ENCODE results near the gene TRPM6. TPM values are rescaled to one million over a fixed set of nuclear protein-coding genes. Genes with fewer than 3 reads are reported as not detected.

Gene TRPM6
- total RNA-seq, 1 experiment from 2014 or later, result 0.03 TPM

DNA sequence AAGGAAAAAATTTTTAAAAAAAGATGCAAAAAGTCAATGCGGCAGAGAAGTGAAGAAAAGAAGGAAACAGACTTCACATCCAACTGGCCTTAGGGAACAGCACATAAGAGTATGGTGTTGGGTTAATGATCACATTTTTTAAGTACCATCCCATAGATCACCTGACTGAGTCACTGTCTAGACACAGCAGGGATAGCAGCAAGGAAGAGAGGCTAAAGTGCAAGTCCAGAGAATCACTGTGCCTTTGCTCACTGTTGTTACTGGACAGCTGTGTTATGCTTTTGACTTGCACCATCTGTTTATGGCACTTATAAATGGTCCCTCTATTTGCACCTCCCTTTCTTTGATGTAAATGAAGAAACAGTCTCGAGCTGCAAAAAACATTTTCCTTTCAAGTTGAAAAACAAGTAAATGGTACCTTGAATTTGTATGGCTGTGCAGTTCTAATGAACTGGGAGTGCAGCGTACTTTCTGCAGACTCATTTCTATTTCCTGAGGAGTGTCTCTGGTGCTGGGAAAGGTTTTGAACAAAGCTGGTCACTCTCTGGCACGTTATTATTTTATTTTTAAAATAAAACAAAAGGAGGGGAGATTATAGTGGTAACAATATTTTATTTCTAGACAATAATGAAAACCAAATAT is 84.2 kb downstream of the TRPM6 start:
- Histone ChIP-seq H3K36me3 (no peaks in the 10 kb centered on the region), H3K9me3 (no peaks in the 10 kb centered on the region), H3K27me3 (no peaks in the 10 kb centered on the region), H3K4me3 (no peak overlapping the region)
- no peak for DNase-seq

DNA sequence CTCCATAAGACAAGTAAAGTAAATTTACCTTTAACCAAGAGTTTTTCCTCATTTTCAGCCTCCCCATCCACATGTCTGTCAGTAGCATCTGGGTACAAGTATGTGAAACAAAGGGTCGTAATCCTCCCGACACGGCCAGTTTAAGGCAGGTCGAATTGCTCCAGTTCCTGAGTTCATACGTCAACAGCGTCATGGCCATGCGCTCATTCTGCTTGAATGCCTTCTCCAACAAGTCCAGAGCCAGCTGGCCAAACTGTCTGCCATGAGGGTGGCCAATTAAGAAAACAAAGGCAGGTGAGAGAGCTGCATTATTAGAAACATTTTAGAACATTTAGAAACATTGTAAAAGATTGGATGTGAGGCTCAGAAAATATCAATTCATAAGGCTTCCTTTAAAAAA is 87.5 kb downstream of the TRPM6 start:
- Histone ChIP-seq H3K27me3 (no peaks in the 10 kb centered on the region), H3K36me3 (no peaks in the 10 kb centered on the region), H3K9me3 (no peaks in the 10 kb centered on the region), H3K4me3 (no peak overlapping the region)
- no peak for DNase-seq

DNA sequence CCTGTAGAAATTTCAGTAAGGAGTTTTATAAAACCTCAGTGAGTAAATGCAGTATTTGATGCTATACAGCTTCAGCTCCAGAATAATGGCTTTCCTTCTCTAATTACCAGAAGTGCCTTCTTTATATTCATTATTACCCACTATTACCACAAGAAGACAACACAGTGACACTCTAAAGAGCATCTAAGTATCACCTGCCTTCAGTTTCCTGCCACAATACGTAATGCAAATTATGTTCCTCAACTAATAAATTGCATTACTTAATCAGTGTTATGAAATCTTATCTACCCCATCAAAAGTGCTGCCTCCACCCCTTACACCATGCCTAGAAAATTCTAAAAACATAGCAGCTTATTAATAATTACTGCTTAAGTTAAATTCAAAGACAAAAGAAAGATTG is 91.9 kb downstream of the TRPM6 start:
- Histone ChIP-seq H3K36me3 (no peaks in the 10 kb centered on the region), H3K9me3 (no peaks in the 10 kb centered on the region), H3K4me3 (no peak overlapping the region), H3K27me3 (no peaks in the 10 kb centered on the region)
- DNase-seq, result no peak

DNA sequence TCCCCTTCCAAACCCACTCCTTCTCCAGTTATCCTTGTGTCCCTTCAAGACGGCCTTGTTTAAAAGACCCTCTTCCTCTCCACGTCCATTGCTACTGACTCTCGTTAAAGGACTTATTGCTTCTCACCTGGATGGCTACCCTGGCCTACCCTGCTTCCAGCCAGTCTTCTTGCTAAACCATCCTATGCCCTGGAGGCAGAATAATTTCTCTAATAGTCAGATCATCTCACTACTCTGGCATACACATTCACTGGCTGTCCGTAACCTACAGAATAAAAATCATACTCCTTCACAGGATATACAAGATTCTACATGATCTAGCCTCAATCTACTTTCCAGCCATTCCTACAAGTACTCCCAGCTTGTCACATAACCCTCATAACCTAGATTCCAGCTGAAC is 92.6 kb downstream of the TRPM6 start:
- Histone ChIP-seq H3K27me3 (no peaks in the 10 kb centered on the region), H3K4me3 (no peak overlapping the region), H3K36me3 (no peaks in the 10 kb centered on the region), H3K9me3 (no peaks in the 10 kb centered on the region)
- no peak for DNase-seq

DNA sequence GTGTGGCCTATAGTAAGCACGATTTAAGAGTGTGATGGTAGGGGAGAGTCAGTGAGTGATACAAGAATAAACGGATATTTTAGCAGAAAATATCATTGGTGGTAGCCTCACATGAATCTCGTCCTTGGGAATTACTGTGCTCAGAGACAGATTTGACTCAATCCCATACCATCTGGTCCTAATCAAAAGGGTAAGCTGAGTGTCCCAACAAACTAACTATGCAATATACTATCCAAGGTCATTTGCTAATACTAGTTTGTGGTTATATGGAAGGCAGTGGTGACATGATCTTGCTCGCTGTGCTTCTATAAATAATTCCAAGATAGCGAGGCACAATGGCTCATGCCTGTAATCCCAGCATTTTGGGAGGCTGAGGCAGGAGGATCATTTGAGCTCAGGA is 103.2 kb downstream of the TRPM6 start:
- Histone ChIP-seq H3K4me3 (no peak overlapping the region), H3K36me3 (no peaks in the 10 kb centered on the region), H3K9me3 (no peaks in the 10 kb centered on the region), H3K27me3 (no peaks in the 10 kb centered on the region)
- DNase-seq, result no peak

DNA sequence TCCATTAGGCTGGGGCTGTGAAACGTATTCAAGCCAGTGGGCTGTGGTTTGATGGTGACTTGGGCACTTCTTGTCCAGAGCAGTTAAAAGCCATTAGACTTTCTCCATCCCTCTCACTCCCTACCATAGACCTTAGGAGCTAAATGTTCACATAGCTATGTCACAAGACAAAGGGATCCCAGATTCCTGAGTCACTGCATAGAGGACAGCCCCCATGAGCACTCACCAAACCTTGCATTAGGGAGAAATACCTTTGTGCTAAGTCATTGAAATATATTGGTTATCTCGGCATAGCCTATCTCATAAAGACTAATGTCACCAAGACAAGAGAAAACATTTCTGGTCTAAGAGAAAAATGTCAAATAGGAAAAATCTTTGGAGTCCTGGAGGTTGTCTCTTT is 104.3 kb downstream of the TRPM6 start:
- H3K27me3 ChIP-seq, result no peaks in the 10 kb centered on the region
- H3K36me3 ChIP-seq, result no peaks in the 10 kb centered on the region
- no peak for DNase-seq
- H3K9me3 ChIP-seq, result no peaks in the 10 kb centered on the region
- no peak overlapping the region for H3K4me3 ChIP-seq

DNA sequence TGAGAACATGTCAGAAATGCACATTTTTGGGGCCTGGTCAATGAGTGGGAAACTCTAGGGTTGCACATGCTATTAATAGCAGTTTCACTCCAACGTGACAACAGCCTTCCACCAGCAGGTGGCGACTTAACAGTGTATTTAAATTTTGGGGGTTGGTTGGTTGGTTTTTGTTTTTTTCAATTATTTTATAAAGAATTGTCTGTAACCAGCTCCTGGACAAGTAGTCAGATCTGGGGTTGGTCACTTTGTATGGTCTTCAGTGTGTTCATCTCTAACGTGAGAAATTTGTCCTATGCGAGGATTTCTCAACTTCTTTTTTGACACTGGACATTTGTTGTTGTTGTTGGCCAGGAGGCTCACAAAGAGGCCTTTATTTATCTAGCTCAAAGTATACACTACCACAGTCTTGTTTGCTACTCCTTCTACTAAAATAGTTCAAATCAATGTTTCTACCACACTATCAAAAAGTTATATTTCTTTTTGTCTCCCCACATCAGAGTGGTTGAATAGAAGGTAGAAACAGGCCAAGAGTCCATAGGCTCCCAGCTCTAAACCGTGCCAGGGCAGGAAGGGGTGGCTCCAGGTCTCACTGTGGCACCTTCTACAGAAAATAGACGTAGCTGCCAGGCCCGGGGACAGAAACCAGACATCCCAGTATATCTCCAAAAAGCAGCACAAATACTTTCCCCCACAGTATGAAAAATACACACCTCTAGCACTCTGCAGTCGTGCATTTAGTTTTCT is 110.4 kb downstream of the TRPM6 start:
- Histone ChIP-seq H3K9me3 (no peaks in the 10 kb centered on the region), H3K27me3 (no peaks in the 10 kb centered on the region), H3K4me3 (no peak overlapping the region), H3K36me3 (no peaks in the 10 kb centered on the region)
- DNase-seq, result peak; percentile 18

DNA sequence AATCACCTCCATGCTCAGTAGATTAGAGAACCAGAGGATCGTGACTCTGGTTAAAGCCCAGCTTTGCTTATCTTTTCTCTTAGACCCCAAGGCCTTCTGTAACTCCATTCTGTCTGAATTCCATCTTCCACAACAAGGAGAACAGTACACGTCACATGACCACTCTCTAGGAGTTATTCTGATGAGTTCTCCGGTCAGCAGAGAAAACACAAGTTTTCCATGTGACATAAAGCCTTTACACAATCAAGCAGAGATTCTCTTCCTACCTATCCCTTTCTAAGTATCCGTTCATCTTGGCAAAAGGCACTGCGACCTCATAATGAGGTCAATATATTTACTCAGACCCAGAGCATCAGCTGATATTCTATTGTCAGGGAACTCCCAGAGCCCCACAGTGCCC is 112.3 kb downstream of the TRPM6 start:
- H3K27me3 ChIP-seq, result no peaks in the 10 kb centered on the region
- H3K36me3 ChIP-seq, result no peaks in the 10 kb centered on the region
- DNase-seq, result no peak
- no peak overlapping the region for H3K4me3 ChIP-seq
- H3K9me3 ChIP-seq, result no peaks in the 10 kb centered on the region

DNA sequence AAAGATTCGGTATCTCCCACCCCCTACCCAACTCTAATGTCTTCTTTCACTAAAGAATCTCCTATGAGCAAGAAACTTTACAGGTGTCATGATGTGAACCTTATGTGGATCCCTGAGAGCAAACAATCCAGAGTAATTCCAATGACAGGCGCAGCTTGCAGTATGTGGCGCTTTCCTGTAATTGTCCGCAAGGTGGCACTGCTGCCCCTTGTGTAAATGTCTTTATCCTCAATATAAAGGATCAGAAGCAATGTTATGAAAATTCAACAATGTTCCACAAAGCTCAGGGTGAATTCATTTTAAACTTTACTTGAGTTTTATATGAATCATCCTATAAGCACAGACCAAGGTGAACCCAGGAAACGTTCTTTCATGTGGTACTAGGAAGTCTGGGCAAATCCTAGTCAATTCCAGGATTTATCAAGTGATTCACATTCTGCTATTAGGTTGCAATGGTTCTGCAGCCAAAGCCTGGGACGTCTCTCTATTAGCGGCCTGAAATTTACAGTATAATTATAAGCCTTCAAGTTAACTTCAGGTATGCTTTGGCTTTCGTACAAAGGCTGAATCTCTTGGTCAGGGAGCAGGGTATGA is 113.7 kb downstream of the TRPM6 start:
- Histone ChIP-seq H3K4me3 (no peak overlapping the region), H3K9me3 (no peaks in the 10 kb centered on the region), H3K36me3 (no peaks in the 10 kb centered on the region), H3K27me3 (no peaks in the 10 kb centered on the region)
- peak; percentile 38 for DNase-seq

DNA sequence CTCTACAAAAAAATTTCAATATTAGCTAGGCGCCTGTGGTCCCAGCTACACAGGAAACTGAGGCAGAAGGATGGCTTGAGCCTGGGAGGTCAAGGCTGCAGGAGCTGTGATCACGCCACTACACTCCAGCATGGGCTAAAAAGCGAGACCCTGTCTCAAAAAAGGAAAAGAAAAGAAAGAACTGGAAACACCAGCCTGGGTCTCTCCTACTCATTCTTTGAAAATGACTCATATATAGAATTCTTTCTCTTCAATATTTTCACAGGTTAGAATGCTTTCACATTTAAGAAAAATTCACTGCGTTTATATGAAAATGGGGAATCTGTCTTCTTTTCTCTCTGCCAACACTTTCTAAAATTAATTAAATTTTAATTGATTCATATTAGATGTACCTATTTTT is 115.6 kb downstream of the TRPM6 start:
- H3K4me3 ChIP-seq, result no peak overlapping the region
- H3K36me3 ChIP-seq, result no peaks in the 10 kb centered on the region
- H3K9me3 ChIP-seq, result no peaks in the 10 kb centered on the region
- DNase-seq, result no peak
- no peaks in the 10 kb centered on the region for H3K27me3 ChIP-seq

DNA sequence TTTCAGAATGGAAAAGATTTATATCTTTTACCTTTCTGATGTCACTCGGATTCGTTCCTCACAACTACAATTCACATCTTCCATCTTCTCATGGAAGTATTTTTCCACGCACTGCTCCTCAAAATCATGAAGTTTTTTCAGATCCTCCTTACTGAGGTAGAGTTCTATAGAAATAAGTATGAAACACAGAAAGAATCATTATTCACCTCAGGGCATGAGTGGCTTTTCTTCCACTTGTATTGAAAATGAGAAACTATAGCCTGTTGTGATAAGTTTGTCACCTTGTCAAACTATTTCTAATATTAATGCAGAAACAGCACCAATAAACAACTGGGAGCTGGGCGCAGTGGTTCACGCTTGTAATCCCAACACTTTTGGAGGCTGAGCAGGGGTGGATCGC is 116.0 kb downstream of the TRPM6 start:
- no peak for DNase-seq

DNA sequence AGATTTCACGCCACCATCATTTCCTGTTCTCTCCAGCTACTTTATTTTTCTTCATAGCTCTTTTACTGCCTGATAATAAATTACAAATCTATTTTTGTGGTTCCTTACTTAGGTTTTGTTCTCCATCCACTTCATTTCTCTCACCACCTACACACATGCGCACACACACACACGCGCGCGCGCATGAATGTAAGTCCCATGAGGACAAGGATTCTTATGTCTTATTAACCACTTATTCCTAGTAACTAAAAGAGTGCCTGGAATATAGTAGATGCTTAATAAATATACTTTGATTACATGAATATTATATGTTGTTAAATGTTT is 116.5 kb downstream of the TRPM6 start:
- no peak overlapping the region; the same call in 1 of the 2 replicates for H3K4me3 ChIP-seq
- no peaks in the 10 kb centered on the region for H3K9me3 ChIP-seq
- no peaks in the 10 kb centered on the region for H3K27me3 ChIP-seq
- no peaks in the 10 kb centered on the region for H3K36me3 ChIP-seq
- DNase-seq, result no peak

More for the DNA sequence above, 116.0 kb downstream of the TRPM6 start:
- no peaks in the 10 kb centered on the region for H3K27me3 ChIP-seq
- no peak overlapping the region for H3K4me3 ChIP-seq
- H3K36me3 ChIP-seq, result no peaks in the 10 kb centered on the region
- H3K9me3 ChIP-seq, result no peaks in the 10 kb centered on the region

DNA sequence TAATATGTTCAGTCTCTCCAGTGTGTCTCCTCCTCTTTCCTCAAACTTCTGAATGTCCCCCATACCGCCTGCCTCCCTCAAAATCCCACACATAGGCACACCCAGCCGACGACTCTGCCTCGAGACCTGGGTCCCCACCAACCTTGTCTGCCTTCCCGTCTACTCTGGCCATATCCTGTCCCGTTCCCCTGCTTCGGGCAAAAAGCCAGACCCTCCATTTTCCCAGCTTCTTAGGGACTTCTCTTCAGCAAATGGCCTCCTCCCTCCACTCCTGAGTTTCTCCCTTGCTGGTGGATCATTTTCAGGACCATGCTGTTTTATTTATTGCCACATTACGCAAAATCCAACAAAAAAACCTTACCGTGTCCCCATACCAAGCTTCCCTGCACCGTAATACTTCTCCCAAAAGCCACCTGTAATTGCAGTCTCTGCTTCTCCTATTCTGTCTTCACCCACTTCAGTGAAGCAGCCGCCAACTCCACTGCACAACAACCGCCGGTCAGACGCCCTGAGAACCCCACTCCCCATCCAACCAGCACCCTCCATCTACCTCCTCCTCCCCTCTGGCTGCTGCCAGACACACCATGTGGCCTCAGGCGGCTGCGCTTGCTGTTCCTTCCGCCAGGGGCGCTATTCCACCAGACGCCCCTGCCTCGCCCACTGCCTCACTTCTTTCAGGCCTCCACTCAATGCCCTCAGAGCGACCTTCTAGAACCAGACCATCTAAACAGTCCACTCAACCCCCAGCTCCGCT is 117.0 kb downstream of the TRPM6 start:
- Histone ChIP-seq H3K36me3 (no peaks in the 10 kb centered on the region), H3K4me3 (peak overlapping the region; percentile 37), H3K9me3 (no peaks in the 10 kb centered on the region), H3K27me3 (no peaks in the 10 kb centered on the region)
- DNase-seq, result peak; percentile 56

DNA sequence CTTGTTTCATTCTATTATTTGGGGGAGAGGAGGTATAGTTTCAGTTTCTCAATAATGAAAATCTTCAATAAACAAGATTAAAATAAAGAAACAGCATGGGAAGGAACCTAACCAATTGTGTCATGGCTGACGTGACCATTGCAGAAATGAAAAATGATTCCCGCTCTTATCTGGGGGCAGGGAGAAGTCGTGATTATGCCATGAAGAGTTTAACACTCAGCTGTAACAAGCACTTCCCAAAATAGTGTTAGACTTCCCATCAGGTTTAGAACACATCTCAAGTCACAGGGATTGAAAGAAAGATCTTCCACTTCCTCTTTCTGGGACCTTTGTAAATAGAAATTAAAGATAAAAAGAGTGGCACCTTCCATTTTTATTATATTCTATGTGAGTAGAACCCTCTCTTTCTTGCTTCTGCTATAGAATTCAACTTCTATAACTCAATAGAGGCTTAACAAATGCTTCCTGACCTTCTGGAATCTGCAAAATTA is 122.2 kb downstream of the TRPM6 start:
- Histone ChIP-seq H3K36me3 (no peaks in the 10 kb centered on the region), H3K9me3 (no peaks in the 10 kb centered on the region), H3K27me3 (no peaks in the 10 kb centered on the region), H3K4me3 (no peak overlapping the region)
- DNase-seq, result no peak

DNA sequence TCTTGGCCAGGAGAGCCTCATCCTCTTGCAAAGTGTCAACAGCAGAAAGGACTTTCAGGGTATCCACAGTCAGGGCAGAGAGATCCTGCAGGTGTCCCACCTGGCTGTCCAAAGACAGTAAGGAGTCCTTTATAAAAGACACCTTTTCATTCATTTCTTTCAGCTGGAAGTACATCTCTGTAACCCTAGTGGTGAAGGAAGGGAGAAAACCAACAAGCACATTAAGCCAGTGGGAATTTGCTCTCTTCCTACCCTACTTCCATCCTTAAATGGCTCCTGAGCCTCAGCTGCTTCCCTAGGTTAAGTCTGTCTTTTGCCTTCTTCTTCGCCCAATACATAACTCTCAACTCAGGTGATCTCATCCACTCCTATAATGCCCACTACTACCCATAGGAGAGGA is 124.8 kb downstream of the TRPM6 start:
- H3K27me3 ChIP-seq, result no peaks in the 10 kb centered on the region
- no peak overlapping the region for H3K4me3 ChIP-seq
- no peaks in the 10 kb centered on the region for H3K36me3 ChIP-seq
- H3K9me3 ChIP-seq, result no peaks in the 10 kb centered on the region
- no peak for DNase-seq

DNA sequence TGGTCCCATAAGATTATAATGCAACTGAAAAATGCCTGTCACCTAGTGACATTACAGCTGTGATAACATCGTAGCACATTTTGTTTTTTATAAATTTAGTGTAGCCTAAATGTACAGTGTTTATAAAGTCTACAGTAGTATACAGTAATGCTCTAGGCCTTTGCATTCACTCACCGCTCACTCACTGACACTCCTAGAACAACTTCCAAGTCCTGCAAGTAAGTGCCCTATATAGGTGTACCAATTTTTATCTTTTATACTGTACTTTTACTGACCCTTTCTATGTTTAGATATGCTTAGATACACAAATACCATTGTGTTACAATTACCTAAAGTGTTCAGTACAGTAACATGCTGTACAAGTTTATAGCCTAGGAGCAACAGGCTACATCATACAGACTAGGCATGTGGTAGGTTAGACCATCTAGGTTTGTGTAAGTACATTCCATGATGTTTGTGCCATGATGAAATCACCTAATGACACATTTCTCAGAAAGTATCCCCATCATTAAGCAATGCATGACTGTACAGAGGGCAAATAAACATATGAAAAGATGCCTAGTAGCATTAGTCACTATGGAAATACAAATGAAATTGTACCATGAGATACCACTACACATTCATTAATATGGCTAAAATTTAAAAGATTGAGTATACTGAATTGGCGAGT is 127.6 kb downstream of the TRPM6 start:
- Histone ChIP-seq H3K36me3 (no peaks in the 10 kb centered on the region), H3K4me3 (no peak overlapping the region), H3K27me3 (no peaks in the 10 kb centered on the region), H3K9me3 (no peaks in the 10 kb centered on the region)
- no peak for DNase-seq

DNA sequence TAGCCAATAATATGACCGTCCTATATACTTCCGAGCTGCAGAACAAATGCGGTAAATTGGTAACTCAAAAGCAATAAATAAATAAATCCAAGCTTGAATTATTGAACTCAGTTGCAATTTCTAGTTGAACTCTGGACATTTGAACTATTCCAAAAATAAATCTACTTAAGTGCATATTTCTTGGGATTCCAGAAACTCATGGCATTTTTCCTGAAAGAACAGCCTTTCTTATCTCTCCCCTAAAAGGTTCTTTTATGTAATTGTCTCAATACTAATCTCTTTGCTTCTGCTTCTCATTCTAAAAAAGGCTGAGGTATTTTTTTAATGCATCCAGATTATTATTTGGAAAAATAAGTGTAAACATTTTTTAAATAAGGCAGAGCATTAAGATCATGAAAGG is 131.7 kb downstream of the TRPM6 start:
- H3K36me3 ChIP-seq, result no peaks in the 10 kb centered on the region
- no peak for DNase-seq
- H3K4me3 ChIP-seq, result no peak overlapping the region
- H3K9me3 ChIP-seq, result no peaks in the 10 kb centered on the region
- no peaks in the 10 kb centered on the region for H3K27me3 ChIP-seq

All from MG63 (cell line).